OCI-LY3 (cell line): ENCODE results near the gene RAB9A.

Experiments used
- EZH2phosphoT487 ChIP-seq: fragments of 200-600 bp; shearing (Covaris generic); IDR thresholded peaks from 2 replicates; pipeline ENCODE4 v1.6.1; 2018; ENCODE audit warnings: antibody characterized with exemption, mixed run types, low read depth
- TF ChIP-seq, protein P1 (sequence below): fragments of 200-600, 300-600 bp; sonication (generic); IDR thresholded peaks from 2 replicates; pipeline ENCODE4 v1.5.1; 2014; ENCODE audit warnings: antibody characterized with exemption, low read length, low read depth

DNA sequence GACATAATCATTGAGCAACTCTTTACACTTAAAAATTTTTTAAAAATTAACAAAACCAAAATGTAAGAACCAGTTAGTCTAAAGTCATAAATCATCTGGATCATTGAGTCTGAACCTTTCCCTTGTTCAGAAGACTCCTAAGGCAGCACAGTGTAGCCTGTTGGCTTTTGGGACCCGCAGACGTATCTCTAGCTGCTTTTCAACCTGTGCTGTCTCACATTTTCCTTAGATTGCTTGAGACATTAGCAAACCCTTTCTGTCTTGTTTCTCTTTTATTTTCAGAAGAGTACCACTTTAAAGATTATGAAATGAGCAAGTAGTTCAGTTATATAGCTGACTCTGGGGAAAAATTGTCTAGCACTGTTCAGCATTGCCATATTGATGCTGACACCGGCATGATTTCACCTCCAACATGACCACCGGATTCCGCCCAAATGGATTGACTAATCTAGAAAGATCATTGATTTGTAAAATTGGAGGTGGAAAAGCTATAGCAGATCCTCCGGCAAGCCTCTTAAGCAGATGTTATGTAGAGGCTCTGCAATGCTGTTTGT, 27.1 kb upstream of the RAB9A start:
- TF ChIP-seq EZH2phosphoT487, result no peak
- TF ChIP-seq, protein P1, sequence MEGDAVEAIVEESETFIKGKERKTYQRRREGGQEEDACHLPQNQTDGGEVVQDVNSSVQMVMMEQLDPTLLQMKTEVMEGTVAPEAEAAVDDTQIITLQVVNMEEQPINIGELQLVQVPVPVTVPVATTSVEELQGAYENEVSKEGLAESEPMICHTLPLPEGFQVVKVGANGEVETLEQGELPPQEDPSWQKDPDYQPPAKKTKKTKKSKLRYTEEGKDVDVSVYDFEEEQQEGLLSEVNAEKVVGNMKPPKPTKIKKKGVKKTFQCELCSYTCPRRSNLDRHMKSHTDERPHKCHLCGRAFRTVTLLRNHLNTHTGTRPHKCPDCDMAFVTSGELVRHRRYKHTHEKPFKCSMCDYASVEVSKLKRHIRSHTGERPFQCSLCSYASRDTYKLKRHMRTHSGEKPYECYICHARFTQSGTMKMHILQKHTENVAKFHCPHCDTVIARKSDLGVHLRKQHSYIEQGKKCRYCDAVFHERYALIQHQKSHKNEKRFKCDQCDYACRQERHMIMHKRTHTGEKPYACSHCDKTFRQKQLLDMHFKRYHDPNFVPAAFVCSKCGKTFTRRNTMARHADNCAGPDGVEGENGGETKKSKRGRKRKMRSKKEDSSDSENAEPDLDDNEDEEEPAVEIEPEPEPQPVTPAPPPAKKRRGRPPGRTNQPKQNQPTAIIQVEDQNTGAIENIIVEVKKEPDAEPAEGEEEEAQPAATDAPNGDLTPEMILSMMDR, result no peak
